ENCODE results near the gene LPP. TPM values are rescaled to one million over a fixed set of nuclear protein-coding genes. Genes with fewer than 3 reads are reported as not detected.

The LPP gene
- total and polyA plus RNA-seq, 2 donors from 2014 or later = 6.7 to 233 TPM

DNA sequence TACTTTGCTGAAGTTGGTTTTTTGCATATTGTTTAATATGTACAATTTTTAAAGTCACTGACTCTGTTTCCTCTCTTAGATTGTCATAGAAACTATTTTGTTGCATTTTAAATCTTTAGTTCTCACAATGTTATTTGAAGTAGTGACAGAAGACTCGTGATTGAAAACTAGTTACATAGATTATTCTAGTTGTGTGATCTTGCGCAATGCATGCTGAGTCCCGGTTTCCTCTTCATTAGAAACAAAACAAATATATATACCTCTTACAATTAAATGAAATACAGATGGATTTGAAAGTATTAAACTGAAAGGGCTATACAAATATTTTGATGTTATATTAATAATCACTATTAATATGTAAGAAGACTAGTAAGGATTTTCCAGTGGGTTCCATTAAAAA lies 333.0 kb downstream of the LPP start:
- no peak for DNase-seq
- Histone ChIP-seq H3K4me3 (ENCODE audit: low read length in 3 of 3) (no peak overlapping the region), H3K9ac (ENCODE audit: low read length in 3 of 3) (no peak overlapping the region), H3K27ac (ENCODE audit: low read depth in 2 of 2, low read length in 2 of 2) (no peak overlapping the region), H3K9me3 (ENCODE audit: control insufficient read depth in 2 of 3, insufficient read depth in 1 of 3, low read length in 3 of 3) (no peaks in the 10 kb centered on the region), H3K36me3 (ENCODE audit: control insufficient read depth in 2 of 3, insufficient read depth in 3 of 3, low read length in 3 of 3) (peaks cover 0 to 4% (median 0%) of the 10 kb centered on the region in 3 donors), H3K4me1 (ENCODE audit: control insufficient read depth in 2 of 3, insufficient read depth in 2 of 3, low read depth in 1 of 3, low read length in 3 of 3) (peaks cover 0 to 3% (median 0%) of the 10 kb centered on the region in 3 donors), H3K27me3 (ENCODE audit: control insufficient read depth, insufficient read depth, low read length) (no peaks in the 10 kb centered on the region)
- intact Hi-C loops (cut with DNase I) = no loop called here
- no peak for FAIRE-seq
- TF ChIP-seq, protein P1, sequence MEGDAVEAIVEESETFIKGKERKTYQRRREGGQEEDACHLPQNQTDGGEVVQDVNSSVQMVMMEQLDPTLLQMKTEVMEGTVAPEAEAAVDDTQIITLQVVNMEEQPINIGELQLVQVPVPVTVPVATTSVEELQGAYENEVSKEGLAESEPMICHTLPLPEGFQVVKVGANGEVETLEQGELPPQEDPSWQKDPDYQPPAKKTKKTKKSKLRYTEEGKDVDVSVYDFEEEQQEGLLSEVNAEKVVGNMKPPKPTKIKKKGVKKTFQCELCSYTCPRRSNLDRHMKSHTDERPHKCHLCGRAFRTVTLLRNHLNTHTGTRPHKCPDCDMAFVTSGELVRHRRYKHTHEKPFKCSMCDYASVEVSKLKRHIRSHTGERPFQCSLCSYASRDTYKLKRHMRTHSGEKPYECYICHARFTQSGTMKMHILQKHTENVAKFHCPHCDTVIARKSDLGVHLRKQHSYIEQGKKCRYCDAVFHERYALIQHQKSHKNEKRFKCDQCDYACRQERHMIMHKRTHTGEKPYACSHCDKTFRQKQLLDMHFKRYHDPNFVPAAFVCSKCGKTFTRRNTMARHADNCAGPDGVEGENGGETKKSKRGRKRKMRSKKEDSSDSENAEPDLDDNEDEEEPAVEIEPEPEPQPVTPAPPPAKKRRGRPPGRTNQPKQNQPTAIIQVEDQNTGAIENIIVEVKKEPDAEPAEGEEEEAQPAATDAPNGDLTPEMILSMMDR (IDR thresholded peaks at IDR 0.05; ENCODE audit: borderline replicate concordance, extremely low read depth, insufficient read depth) = no peak

DNA sequence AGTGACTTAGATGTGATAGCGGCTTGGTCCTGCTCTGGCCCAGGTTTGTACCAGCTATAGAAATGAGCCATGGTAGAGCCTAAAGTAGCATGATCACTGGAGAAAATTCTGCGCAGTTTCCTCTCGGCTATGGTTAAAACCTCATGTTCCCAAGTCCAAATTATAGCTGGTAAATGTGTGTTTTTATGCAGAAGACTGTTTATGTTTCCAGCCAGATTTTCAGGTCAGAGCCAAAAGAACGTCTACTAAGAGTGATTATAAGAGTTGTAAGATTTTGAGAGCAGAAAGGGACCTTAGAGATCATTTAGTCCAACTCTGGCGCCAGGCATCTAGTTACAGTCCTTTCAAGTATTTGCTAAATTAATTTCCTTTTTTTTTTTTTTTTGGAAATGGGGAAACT lies 333.7 kb downstream of the LPP start:
- Histone ChIP-seq H3K36me3 (ENCODE audit: control insufficient read depth in 2 of 3, insufficient read depth in 3 of 3, low read length in 3 of 3) (peaks cover 0 to 4% (median 0%) of the 10 kb centered on the region in 3 donors), H3K27me3 (ENCODE audit: control insufficient read depth, insufficient read depth, low read length) (no peaks in the 10 kb centered on the region), H3K4me3 (ENCODE audit: low read length in 3 of 3) (no peak overlapping the region), H3K4me1 (ENCODE audit: control insufficient read depth in 2 of 3, insufficient read depth in 2 of 3, low read depth in 1 of 3, low read length in 3 of 3) (peaks cover 0 to 3% (median 0%) of the 10 kb centered on the region in 3 donors), H3K9ac (ENCODE audit: low read length in 3 of 3) (no peak overlapping the region), H3K27ac (ENCODE audit: low read depth in 2 of 2, low read length in 2 of 2) (no peak overlapping the region), H3K9me3 (ENCODE audit: control insufficient read depth in 2 of 3, insufficient read depth in 1 of 3, low read length in 3 of 3) (no peaks in the 10 kb centered on the region)
- intact Hi-C loops (cut with DNase I) = no loop called here
- FAIRE-seq (no peak), DNase-seq (no peak)
- TF ChIP-seq, protein P1 (IDR thresholded peaks at IDR 0.05; ENCODE audit: borderline replicate concordance, extremely low read depth, insufficient read depth) = no peak

DNA sequence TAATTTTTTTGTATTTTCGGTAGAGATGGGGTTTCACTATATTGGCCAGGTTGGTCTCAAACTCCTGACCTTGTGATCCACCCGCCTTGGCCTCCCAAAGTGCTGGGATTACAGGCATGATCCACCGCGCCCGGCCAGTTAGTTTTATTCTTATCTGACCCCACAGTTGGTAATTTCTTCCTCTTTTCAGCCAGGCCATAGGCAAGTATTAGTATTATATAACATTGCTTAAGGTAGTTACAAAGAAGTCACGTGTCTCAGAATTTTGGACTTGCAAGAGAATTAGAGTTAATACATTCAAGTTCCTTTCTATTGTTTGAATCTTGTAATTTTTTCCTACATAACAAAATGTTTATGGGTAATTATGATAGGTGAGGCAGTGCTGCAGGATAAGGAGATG lies 334.8 kb downstream of the LPP start:
- intact Hi-C loops (cut with DNase I) = no loop called here
- TF ChIP-seq, protein P1 (IDR thresholded peaks at IDR 0.05; ENCODE audit: borderline replicate concordance, extremely low read depth, insufficient read depth) = no peak

More for the DNA sequence above, 334.8 kb downstream of the LPP start:
- no peaks in the 10 kb centered on the region for H3K9me3 ChIP-seq (ENCODE audit: control insufficient read depth in 2 of 3, insufficient read depth in 1 of 3, low read length in 3 of 3)
- H3K27ac ChIP-seq (ENCODE audit: low read depth in 2 of 2, low read length in 2 of 2) = no peak overlapping the region
- H3K9ac ChIP-seq (ENCODE audit: low read length in 3 of 3) = no peak overlapping the region
- peaks cover 0 to 4% (median 0%) of the 10 kb centered on the region in 3 donors for H3K36me3 ChIP-seq (ENCODE audit: control insufficient read depth in 2 of 3, insufficient read depth in 3 of 3, low read length in 3 of 3)
- H3K4me1 ChIP-seq (ENCODE audit: control insufficient read depth in 2 of 3, insufficient read depth in 2 of 3, low read depth in 1 of 3, low read length in 3 of 3) = peaks cover 0 to 3% (median 0%) of the 10 kb centered on the region in 3 donors
- no peak for FAIRE-seq
- no peak for DNase-seq
- no peaks in the 10 kb centered on the region for H3K27me3 ChIP-seq (ENCODE audit: control insufficient read depth, insufficient read depth, low read length)
- H3K4me3 ChIP-seq (ENCODE audit: low read length in 3 of 3) = no peak overlapping the region

All from kidney (tissue), 14 donors.